ENCODE results near the gene KCNIP2. TPM values are rescaled to one million over a fixed set of nuclear protein-coding genes. Genes with fewer than 3 reads are reported as not detected.

Gene KCNIP2
- total RNA-seq, 1 experiment from 2014 or later, result 8.5 TPM

DNA sequence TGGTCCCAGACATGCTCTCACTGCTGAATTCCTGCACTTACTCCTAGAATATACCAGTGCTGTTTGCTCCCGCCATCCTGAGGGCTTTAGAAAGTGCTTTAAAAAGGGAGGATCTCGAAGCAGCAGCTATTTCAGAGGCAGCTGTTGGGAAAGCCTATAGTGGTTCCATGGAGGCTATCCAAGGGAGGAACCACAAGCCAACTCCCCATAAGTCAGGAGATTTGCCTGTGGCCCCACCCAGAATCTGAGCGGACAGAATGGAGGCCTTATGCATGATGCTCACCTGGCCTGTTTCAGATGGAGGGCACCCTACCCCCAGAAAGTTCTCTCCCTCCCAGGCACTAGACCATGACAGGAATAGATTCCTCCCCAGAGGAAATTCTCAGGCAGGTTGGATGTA is 2.3 kb upstream of the KCNIP2 start:
- Histone ChIP-seq H3K9me2 (ENCODE audit: insufficient read depth) (no peaks in the 10 kb centered on the region), H3K79me2 (ENCODE audit: insufficient read depth, low read length) (no peaks in the 10 kb centered on the region), H3K4me3 (replicated peaks in 1 of 2; ENCODE audit: low read depth in 1 of 2, low read length in 2 of 2) (no peak overlapping the region), H3K4me1 (ENCODE audit: control insufficient read depth in 1 of 2, insufficient read depth in 2 of 2, low read length in 2 of 2) (peaks cover 2% of the 10 kb centered on the region in 2 experiments; a peak in 3 of 4 replicates), H3K27me3 (ENCODE audit: insufficient read depth, low read length) (no peaks in the 10 kb centered on the region), H3K27ac (ENCODE audit: low read depth, low read length) (no peak overlapping the region), H4K20me1 (ENCODE audit: insufficient read depth) (no peaks in the 10 kb centered on the region), H3K9ac (ENCODE audit: low read length) (no peak overlapping the region), H3K9me3 (ENCODE audit: control insufficient read depth in 1 of 2, insufficient read depth in 1 of 2, low read depth in 1 of 2, low read length in 2 of 2) (no peaks in the 10 kb centered on the region), H2AFZ (ENCODE audit: low read depth, low read length, poor library complexity, severe bottlenecking) (no peak overlapping the region), H3K4me2 (ENCODE audit: low read length) (no peak overlapping the region), H3K36me3 (ENCODE audit: control insufficient read depth in 1 of 2, insufficient read depth in 2 of 2, low read length in 2 of 2) (no peaks in the 10 kb centered on the region; a peak in 1 of 4 replicates)
- no peak for TF ChIP-seq SP1 (IDR thresholded peaks at IDR 0.05; ENCODE audit: low read depth)
- TF ChIP-seq, protein P1, sequence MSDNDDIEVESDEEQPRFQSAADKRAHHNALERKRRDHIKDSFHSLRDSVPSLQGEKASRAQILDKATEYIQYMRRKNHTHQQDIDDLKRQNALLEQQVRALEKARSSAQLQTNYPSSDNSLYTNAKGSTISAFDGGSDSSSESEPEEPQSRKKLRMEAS (IDR thresholded peaks at IDR 0.05), result no peak
- TF ChIP-seq EZH2phosphoT487 (IDR thresholded peaks at IDR 0.05; ENCODE audit: borderline replicate concordance), result no peak
- TF ChIP-seq JUND (IDR thresholded peaks at IDR 0.05), result no peak
- no peak for TF ChIP-seq YY1 (IDR thresholded peaks at IDR 0.05; ENCODE audit: extremely low read depth, insufficient replicate concordance, low read depth, low read length)
- no peak for TF ChIP-seq SRF (IDR thresholded peaks at IDR 0.05; ENCODE audit: low read depth)
- TF ChIP-seq EZH2 (IDR thresholded peaks at IDR 0.05), result no peak
- TF ChIP-seq ELF1 (IDR thresholded peaks at IDR 0.05; ENCODE audit: borderline replicate concordance, low read depth), result no peak
- TF ChIP-seq ZNF274 (IDR thresholded peaks at IDR 0.05; ENCODE audit: low read depth, low read length), result no peak
- CTCF ChIA-PET, result interaction anchor here (0.9 to 2.5 kb wide), 2 partner anchors 164 to 227 kb away, joined by 3 to 11 read pairs; no protein-coding TSS in a partner anchor
- BruUV-seq (replicated peaks), result no TSS peak
- intact Hi-C loops (cut with micrococcal nuclease), result no loop called here
- RAD21 ChIA-PET (ENCODE audit: low non-redundant PET in 1 of 2, low total read pairs in 2 of 2, uncharacterized antibody in 2 of 2, unreplicated experiment in 2 of 2), result no interaction called here
- DNase-seq (ENCODE audit: low read depth, low spot score), result no peak
- no peak for ATAC-seq
- POLR2A ChIA-PET, result no interaction called here

- DNase-seq (ENCODE audit: low read depth, low spot score) (no peak), ATAC-seq (no peak)
- Histone ChIP-seq H3K9ac (ENCODE audit: low read length) (no peak overlapping the region), H3K4me3 (replicated peaks in 1 of 2; ENCODE audit: low read depth in 1 of 2, low read length in 2 of 2) (no peak overlapping the region), H4K20me1 (ENCODE audit: insufficient read depth) (no peaks in the 10 kb centered on the region), H3K27me3 (ENCODE audit: insufficient read depth, low read length) (no peaks in the 10 kb centered on the region), H3K4me1 (ENCODE audit: control insufficient read depth in 1 of 2, insufficient read depth in 2 of 2, low read length in 2 of 2) (peaks cover 10 to 26% of the 10 kb centered on the region in 2 experiments), H2AFZ (ENCODE audit: low read depth, low read length, poor library complexity, severe bottlenecking) (no peak overlapping the region), H3K9me2 (ENCODE audit: insufficient read depth) (no peaks in the 10 kb centered on the region), H3K4me2 (ENCODE audit: low read length) (no peak overlapping the region), H3K79me2 (ENCODE audit: insufficient read depth, low read length) (no peaks in the 10 kb centered on the region), H3K27ac (ENCODE audit: low read depth, low read length) (no peak overlapping the region), H3K9me3 (ENCODE audit: control insufficient read depth in 1 of 2, insufficient read depth in 1 of 2, low read depth in 1 of 2, low read length in 2 of 2) (no peaks in the 10 kb centered on the region), H3K36me3 (ENCODE audit: control insufficient read depth in 1 of 2, insufficient read depth in 2 of 2, low read length in 2 of 2) (no peaks in the 10 kb centered on the region)
- POLR2A ChIA-PET, result interaction anchor here (3.0 kb wide), 1 partner anchor 168 kb away, joined by 21 read pairs; no protein-coding TSS in a partner anchor
- no TSS peak for BruUV-seq (replicated peaks)
- no peak for TF ChIP-seq ZBTB33 (IDR thresholded peaks at IDR 0.05; ENCODE audit: extremely low read depth, insufficient replicate concordance, low read length)
- TF ChIP-seq POLR2A (IDR thresholded peaks at IDR 0.05; ENCODE audit: borderline replicate concordance, extremely low read depth, insufficient read depth, insufficient read length), result no peak
- TF ChIP-seq JUND (IDR thresholded peaks at IDR 0.05), result no peak
- no peak for TF ChIP-seq FOSL1 (IDR thresholded peaks at IDR 0.05; ENCODE audit: low read depth)
- no peak for TF ChIP-seq EGR1 (IDR thresholded peaks at IDR 0.05; ENCODE audit: low read depth)
- no peak for TF ChIP-seq RAD21 (IDR thresholded peaks at IDR 0.05; ENCODE audit: low read depth)
- TF ChIP-seq POLR2AphosphoS5 (IDR thresholded peaks at IDR 0.05; ENCODE audit: low read depth, low read length), result no peak
- RAD21 ChIA-PET (ENCODE audit: low non-redundant PET in 1 of 2, low total read pairs in 2 of 2, uncharacterized antibody in 2 of 2, unreplicated experiment in 2 of 2), result interaction anchor here (3.2 to 3.6 kb wide), 2 partner anchors 168 kb away, joined by 37 to 50 read pairs; no protein-coding TSS in a partner anchor
- CTCF ChIA-PET, result interaction anchor here (1.2 to 5.9 kb wide), 20 partner anchors 9 to 260 kb away, joined by 3 to 267 read pairs (median 12); partner anchors contain the start of gene ARMH3
- intact Hi-C loops (cut with micrococcal nuclease), result loop anchor here (5.0 kb wide), 1 partner anchor 630 kb away; no protein-coding TSS in a partner anchor
Observed at GRCh38 chr10:101841826-101842225, 1.8 kb downstream of the KCNIP2 start.

Measured in HCT116 (cell line).